NCI-H146 (cell line): ENCODE data around the gene VSIG4.
"Not testable (repeated sequence)": the region's sequence is repeated elsewhere in the genome, so short reads cannot be mapped to it uniquely, and the experiment has no call there.

ENCODE experiments used
- DNase-seq: peaks from one replicate; lab custom pipeline; 2025; lab: John Stamatoyannopoulos, UW

Gene VSIG4

DNA sequence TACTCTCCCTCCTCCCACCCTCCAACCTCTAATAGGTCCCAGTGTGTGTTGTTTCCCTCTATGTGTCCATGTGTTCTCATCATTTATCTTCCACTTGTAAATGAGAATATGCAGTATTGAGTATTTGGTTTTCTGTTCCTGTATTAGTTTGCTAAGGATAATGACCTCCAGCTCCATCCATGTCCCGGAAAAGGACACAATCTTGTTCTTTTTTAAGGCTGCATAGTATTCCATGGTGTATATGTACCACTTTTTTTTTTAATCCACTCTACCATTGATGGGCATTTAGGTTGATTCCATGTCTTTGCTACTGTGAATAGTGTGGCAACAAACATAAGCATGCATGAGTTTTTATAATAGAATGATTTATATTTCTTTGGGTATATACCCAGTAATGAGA, 62.7 kb downstream of the VSIG4 start:
- DNase-seq, result not testable (repeated sequence)

DNA sequence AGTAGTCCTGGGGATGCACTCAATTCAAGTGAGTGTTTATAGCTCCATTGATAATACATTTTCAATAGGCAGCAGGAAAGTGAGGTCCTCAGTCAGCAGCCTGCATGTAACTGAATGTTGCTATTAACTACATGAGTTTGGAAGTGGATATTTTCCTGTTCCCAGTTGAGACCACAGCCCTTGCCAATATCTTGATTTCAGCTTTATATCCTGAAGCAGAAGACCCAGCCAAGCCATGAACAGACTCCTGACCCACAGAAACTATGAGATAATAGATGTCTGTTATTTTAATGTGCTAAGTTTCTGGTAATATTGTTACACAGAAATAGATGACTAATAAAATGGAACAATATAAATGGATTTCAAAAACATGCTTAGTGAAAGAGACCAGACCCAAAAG, 63.7 kb downstream of the VSIG4 start:
- DNase-seq, result no peak

DNA sequence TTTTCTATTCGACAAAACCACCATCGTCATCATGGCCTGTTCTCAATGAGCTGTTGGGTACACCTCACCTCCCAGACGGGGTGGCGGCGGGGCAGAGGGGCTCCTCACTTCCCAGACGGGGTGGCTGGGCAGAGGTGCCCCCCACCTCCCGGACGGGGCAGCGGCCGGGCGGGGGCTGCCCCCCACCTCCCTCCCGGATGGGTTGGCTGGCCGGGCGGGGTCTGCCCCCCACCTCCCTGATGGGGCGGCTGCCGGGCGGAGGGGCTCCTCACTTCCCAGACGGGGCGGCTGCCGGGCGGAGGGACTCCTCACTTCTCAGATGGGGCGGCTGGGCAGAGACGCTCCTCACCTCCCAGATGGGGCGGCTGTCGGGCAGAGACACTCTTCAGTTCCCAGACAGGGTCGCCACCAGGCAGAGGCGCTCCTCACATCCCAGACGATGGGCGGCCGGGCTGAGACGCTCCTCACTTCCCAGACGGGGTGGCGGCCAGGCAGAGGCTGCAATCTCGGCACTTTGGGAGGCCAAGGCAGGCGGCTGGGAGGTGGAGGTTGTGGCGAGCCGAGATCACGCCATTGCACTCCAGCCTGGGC, 64.6 kb downstream of the VSIG4 start:
- DNase-seq, result not testable (repeated sequence)
